GM12872 (cell line): Measurements from ENCODE around the gene WNT9A.

ENCODE experiments used
- TF ChIP-seq, protein P1 (sequence below): IDR thresholded peaks from 3 replicates; pipeline ENCODE4 v1.5.1; 2011; ENCODE audit warnings: low read depth, mild to moderate bottlenecking, low read length, moderate library complexity; ENCODE audit not compliant: insufficient read depth

The WNT9A gene

DNA sequence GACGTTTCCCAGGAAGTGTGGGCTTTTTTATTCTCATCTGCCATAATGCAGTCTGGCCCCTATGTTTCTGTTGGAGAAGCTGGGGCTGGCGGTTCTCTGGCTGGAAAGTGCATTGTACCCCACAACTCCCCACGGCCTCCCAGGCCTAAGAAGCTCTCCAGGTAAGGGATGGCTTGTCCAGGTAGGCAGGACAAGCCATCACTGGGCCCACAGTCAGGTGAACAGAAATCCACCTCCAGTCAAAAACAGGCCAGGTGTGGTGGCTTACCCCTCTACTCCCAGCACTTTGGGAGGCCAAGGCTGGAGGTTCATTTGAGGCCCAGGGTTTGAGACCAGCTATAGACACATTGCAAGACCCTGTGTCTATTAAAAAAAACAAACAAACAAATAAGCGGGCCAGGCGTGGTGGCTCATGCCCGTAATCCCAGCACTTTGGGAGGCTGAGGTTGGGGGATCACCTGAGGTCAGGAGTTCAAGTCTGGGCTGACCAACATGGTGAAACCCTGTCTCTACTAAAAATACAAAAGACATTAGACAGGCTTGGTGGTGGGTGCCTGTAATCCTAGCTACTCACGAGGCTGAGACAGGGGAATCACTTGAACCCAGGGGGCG, 3.1 kb upstream of the WNT9A start:
- TF ChIP-seq, protein P1, sequence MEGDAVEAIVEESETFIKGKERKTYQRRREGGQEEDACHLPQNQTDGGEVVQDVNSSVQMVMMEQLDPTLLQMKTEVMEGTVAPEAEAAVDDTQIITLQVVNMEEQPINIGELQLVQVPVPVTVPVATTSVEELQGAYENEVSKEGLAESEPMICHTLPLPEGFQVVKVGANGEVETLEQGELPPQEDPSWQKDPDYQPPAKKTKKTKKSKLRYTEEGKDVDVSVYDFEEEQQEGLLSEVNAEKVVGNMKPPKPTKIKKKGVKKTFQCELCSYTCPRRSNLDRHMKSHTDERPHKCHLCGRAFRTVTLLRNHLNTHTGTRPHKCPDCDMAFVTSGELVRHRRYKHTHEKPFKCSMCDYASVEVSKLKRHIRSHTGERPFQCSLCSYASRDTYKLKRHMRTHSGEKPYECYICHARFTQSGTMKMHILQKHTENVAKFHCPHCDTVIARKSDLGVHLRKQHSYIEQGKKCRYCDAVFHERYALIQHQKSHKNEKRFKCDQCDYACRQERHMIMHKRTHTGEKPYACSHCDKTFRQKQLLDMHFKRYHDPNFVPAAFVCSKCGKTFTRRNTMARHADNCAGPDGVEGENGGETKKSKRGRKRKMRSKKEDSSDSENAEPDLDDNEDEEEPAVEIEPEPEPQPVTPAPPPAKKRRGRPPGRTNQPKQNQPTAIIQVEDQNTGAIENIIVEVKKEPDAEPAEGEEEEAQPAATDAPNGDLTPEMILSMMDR: no peak

DNA sequence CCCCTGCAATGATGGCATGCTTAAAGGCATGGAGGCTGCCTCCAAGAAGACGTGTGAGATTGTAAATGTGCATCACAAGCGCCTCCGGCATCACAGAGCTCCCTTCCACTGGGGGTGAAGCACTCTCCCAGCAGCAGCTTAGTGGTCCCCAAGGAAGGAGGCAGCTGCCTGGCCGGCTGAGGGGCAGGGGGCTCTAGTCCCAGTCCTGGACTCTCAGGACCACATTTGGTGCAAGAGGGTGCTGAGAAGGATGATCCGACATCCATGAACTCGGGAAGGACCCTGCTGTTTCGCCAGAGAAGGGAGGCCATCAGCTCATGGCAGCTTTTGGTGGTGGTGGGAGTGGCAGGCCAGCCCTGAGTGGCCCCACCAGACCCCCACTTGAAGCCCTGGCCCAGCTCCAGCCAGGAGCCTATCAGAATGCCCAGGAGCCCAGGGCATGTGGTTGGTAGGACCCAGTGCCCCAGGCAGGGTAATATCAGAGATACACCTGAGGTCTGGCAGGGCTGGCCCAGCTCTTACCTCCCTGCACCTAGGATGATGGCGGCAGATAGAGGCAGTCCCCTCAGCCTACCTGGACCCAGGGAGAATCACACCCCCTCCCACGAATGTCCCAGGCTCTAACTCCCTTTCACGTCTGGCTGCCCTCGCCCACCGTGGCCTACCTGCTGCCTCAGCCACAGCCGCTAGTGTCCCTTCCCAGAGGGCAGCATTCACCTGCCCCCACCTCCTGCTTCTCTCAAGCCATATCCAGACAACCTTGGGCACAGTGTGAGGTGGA, 2.4 kb upstream of the WNT9A start:
- TF ChIP-seq, protein P1: no peak

DNA sequence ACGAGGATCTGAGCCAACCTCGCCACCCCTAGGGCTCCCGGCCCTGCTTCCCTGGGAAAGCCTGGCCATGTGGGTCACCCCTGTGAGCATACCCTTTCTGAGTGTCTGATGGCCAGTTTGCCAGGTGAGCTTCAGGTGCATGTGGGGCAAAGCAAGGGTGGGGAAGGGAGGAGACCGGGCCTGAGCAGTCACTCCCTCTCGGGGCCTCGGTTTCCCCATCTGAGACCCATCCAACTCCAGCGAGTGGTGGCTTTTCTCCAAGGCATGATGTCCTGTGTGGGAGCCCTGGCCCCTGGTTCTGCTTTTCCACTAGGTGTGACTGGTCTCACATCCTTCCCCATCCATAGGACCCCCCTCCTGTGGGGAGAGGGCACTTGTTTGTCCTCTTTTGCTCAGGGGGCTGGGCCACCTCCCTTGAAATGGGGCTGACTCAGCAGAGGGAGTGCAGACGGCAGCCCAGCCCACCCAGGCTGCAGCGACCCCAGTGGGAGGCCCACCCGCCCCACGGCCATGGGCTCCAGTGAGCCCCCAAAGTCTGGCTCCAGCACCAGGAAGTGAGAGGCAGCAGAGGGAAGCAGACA, 1.7 kb upstream of the WNT9A start:
- TF ChIP-seq, protein P1: no peak

DNA sequence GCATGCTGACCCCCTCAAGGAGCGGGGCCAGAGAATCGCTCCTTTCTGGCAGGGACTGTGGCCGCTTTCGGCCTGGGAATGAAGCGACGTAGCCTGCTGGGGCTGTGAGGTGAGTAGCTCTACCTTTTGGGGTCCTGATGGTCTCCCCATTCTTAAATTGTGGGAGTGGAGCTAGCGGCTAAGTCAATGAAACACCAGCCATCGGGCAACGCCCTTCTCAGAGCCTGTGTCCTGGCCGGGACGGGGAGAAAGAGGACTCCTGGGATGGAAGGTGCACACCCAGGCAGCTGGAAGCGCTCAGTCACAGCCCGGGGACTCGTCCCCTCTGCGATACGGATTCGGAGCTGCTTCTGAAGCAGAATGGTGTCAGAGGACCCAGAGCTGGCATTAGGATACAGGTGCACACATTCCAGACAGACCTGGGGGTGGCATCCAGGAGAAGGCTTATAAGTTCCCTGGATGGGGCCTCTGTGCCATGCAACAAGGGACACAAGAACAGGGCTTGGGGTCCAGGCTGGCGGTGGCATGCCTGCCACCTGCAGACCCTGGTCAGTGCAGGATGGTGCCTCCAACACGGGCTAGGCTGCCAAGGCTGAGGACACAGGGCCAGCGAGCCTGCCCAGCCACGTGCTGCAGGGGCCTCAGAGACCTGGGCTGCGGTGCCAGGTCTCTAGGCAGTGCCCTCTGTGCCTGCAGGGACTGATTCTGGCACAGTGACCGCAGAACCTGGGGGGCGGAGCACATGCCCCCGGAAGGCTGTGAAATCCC, 945 bp upstream of the WNT9A start:
- TF ChIP-seq, protein P1: no peak

DNA sequence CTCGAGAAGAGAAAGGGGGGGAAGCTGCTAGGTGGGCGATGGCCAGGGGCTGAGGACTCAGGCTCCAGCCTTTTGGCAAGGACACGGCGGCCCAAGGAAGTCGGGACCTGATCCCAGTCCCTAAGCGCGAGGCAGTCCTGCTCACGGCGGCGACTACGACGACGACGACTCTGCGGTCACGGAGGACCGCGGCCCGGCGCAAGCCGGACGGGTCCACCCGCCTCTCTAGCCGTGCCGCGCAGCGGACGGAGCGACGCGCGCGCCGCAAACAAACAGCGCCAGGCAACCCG, 401 bp downstream of the WNT9A start:
- TF ChIP-seq, protein P1: no peak

DNA sequence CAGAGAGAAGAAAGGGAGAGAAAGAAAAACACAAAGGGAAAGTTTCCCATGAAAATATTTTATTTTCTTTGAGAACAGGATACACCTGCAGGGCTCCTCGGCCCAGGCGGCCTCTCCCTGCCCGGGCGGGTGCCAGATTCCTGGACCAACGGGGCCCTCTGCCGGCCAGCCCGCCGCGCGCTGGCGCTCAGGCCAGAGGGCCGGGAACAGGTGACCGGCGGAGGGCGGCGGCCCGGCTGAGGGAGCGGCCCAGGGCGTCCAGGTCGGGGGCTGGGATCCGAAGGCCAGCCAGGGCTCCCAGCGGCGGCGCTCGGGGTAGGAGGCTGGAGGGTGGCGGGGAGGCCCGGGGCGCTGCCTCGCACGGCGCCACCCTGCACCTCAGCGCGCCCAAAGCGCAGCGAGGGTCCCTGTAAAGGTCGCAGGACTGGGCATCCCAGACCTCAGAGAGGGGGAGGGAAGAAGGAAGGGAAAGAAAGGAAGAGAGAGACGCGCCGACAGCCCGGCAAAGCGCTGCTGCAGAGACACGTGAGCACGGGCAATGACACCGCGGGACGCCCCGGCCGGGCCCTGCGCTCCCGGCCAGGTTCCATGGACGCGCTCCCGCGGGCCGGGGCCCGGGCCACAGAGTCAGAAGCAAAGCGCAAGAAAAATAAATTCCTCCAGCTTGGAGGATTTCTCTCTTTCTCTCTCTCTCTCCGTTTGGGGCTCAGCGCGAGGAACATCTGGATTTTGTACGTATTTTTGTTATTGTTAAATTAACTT, 927 bp downstream of the WNT9A start:
- TF ChIP-seq, protein P1: peak; percentile 41
